Transverse colon (tissue), 4 donors: Measurements from ENCODE around the gene GPX2. TPM values are rescaled to one million over a fixed set of nuclear protein-coding genes. Genes with fewer than 3 reads are reported as not detected.

Source experiments
- DNase-seq: peaks from one replicate; pipeline ENCODE4 v3.0.0-alpha.2; 2019
- H3K27ac ChIP-seq, 4 donors: fragments of 200-600 bp; sonication (generic); 2 replicates each; pipeline ENCODE4 v1.5.1; 2016 to 2018; ENCODE audit warnings: inconsistent platforms in 4 of 4
- H3K27me3 ChIP-seq: fragments of 200-600 bp; sonication (generic); 2 replicates; pipeline ENCODE4 v1.5.1; 2017; ENCODE audit warnings: inconsistent platforms
- H3K36me3 ChIP-seq, 4 donors: fragments of 200-600 bp; sonication (generic); 2 replicates each; pipeline ENCODE4 v1.5.1; 2017 to 2019; ENCODE audit warnings: inconsistent platforms in 4 of 4
- H3K4me1 ChIP-seq, 4 donors: fragments of 200-600 bp; sonication (generic); 2 replicates each; pipeline ENCODE4 v1.5.1; 2017 to 2020; ENCODE audit warnings: inconsistent platforms in 4 of 4
- H3K4me3 ChIP-seq, 4 donors: fragments of 200-600 bp; sonication (generic); 1 replicate in 1 of 4; 2 replicates in 3 of 4; pipeline versions ENCODE4 v1.5.1 to v1.6.1; 2017 to 2019; ENCODE audit warnings: inconsistent platforms in 4 of 4
- H3K9me3 ChIP-seq, 2 donors: fragments of 200-600 bp; sonication (generic); 2 replicates each; pipeline ENCODE4 v1.5.1; 2017 to 2019; ENCODE audit warnings: inconsistent platforms in 2 of 2
- CTCF ChIP-seq, 5 experiments: fragments of 200-600 bp in 3 of 5; fragments of 450-650 bp in 2 of 5; sonication (generic) in 3 of 5; IDR thresholded peaks; 1 replicate in 2 of 5; 2 replicates in 3 of 5; pipeline ENCODE4 v1.5.1; 2016 to 2017; ENCODE audit warnings: antibody characterized with exemption in 5 of 5, inconsistent platforms in 3 of 5, mild to moderate bottlenecking in 2 of 5, moderate library complexity in 1 of 5
- EP300 ChIP-seq: sonication (generic); formaldehyde crosslinking; IDR thresholded peaks from one replicate; pipeline ENCODE4 v1.6.1; 2017; ENCODE audit warnings: antibody characterized with exemption, low read depth
- POLR2A ChIP-seq: fragments of 450-650 bp; IDR thresholded peaks from one replicate; pipeline ENCODE4 v1.6.1; 2016; ENCODE audit warnings: antibody characterized with exemption, mild to moderate bottlenecking, moderate library complexity
- POLR2AphosphoS5 ChIP-seq, 3 donors: sonication (generic); formaldehyde crosslinking; IDR thresholded peaks; one replicate each; pipeline ENCODE4 v1.6.1; 2016; ENCODE audit warnings: antibody characterized with exemption in 3 of 3
- WGBS, 2 donors: methylation state at CpG; one replicate each; pipeline ENCODE4 v1.1.5; 2018; ENCODE audit warnings: low coverage in 1 of 2; 5-methylcytosine and 5-hydroxymethylcytosine counted together
- in situ Hi-C, 4 donors: fragments of 200-750 bp; cut with MboI; loops; one replicate each; pipeline versions ENCODE4 v1.15.0 to v1.15.1; 2017; ENCODE audit warnings: low sequenced_read_pairs in 3 of 4, low pct_ligation_motif_present in 1 of 4, low pct_unique_long_range_greater_than_20kb in 1 of 4
- intact Hi-C: fragments of 100-400 bp; cut with DNase I; formaldehyde crosslinking; loops from one replicate; pipeline ENCODE4 v1.15.1; 2023; ENCODE audit warnings: low total_unique reads
- total RNA-seq, 4 donors: library from RNA; depleted of rRNA; stranded (reverse); fragments of >200 nt; gene quantifications; one replicate each; pipeline ENCODE4 v1.1.0, GENCODE V29; 2016

GPX2 gene
- total RNA-seq, 4 donors from 2014 or later, result 7.9 to 292 (median 204) TPM

GRCh38 chr14:64986648-64987437, 44.3 kb upstream of the GPX2 start, which contains the start of gene FNTB:
Gene FNTB (plus strand): TSS chr14:64986895. CDS start chr14:64986954, 59 bp downstream.
- intact Hi-C loops (loop anchor here (5.0 kb wide), 1 partner anchor 115 kb away; the partner anchor contains the start of gene MAX), in situ Hi-C loops (loop anchor here in 2 of 4 donors (10.0 to 25.0 kb wide), 2 partner anchors 162 to 400 kb away; no protein-coding TSS in a partner anchor)
- Histone ChIP-seq H3K9me3 (no peaks in the 10 kb centered on the region), H3K4me1 (peaks cover 0 to 25% (median 16%) of the 10 kb centered on the region in 4 donors), H3K36me3 (no peaks in the 10 kb centered on the region), H3K4me3 (peak within 1 kb of the TSS; percentile 48 to 83 (median 71)), H3K27me3 (no peaks in the 10 kb centered on the region), H3K27ac (peak within 1 kb of the TSS; percentile 90 to 96 (median 91))
- peak; percentile 69 to 85 (median 79) for TF ChIP-seq CTCF (IDR thresholded peaks at IDR 0.05)
- TF ChIP-seq EP300, result no peak
- TF ChIP-seq POLR2A, result peak; percentile 75
- peak; percentile 41 to 81 (median 66) for TF ChIP-seq POLR2AphosphoS5 (IDR thresholded peaks at IDR 0.05)
- 0% methylated on average over 1 to 56 of the region's 65 CpGs for WGBS, 2 donors
- peak; percentile 96 for DNase-seq

- Histone ChIP-seq H3K27me3 (no peaks in the 10 kb centered on the region), H3K4me3 (no peak overlapping the region), H3K9me3 (no peaks in the 10 kb centered on the region), H3K27ac (no peak overlapping the region), H3K4me1 (peaks cover 0 to 23% (median 16%) of the 10 kb centered on the region in 4 donors), H3K36me3 (no peaks in the 10 kb centered on the region)
- in situ Hi-C loops, result loop anchor here in 2 of 4 donors (10.0 to 25.0 kb wide), 2 partner anchors 159 to 404 kb away; no protein-coding TSS in a partner anchor
- 9 to 13% methylated on average over 10 to 15 of the region's 15 CpGs for WGBS, 2 donors
- TF ChIP-seq POLR2A (no peak), CTCF (IDR thresholded peaks at IDR 0.05) (peak; percentile 53 to 70 (median 58)), POLR2AphosphoS5 (IDR thresholded peaks at IDR 0.05) (no peak), EP300 (no peak)
- DNase-seq, result peak; percentile 33
- intact Hi-C loops, result loop anchor here (2.0 kb wide), 1 partner anchor 163 kb away; no protein-coding TSS in a partner anchor
These were observed 41.1 kb upstream of the GPX2 start for GRCh38 chr14:64983439-64984310.

GRCh38 chr14:64979336-64980074, 37.0 kb upstream of the GPX2 start:
- DNase-seq, result no peak
- in situ Hi-C loops (loop anchor here in 2 of 4 donors (10.0 to 25.0 kb wide), 2 partner anchors 155 to 408 kb away; no protein-coding TSS in a partner anchor), intact Hi-C loops (no loop called here)
- Histone ChIP-seq H3K4me1 (peaks cover 0 to 7% (median 4%) of the 10 kb centered on the region in 4 donors), H3K27ac (no peak overlapping the region), H3K9me3 (no peaks in the 10 kb centered on the region), H3K36me3 (no peaks in the 10 kb centered on the region), H3K4me3 (no peak overlapping the region), H3K27me3 (no peaks in the 10 kb centered on the region)
- TF ChIP-seq EP300 (no peak), POLR2A (no peak), POLR2AphosphoS5 (IDR thresholded peaks at IDR 0.05) (no peak), CTCF (IDR thresholded peaks at IDR 0.05) (no peak)
- WGBS, 2 donors, result 76 to 87% methylated on average over 4 to 5 of the region's 5 CpGs
